ENCODE measurements around the gene RNF40. TPM values are rescaled to one million over a fixed set of nuclear protein-coding genes. Genes with fewer than 3 reads are reported as not detected.

RNF40 gene
- total RNA-seq, 1 donor = 88.3 TPM

- peaks cover 30% of the 10 kb centered on the region for H3K36me3 ChIP-seq (ENCODE audit: insufficient read depth, low read length)
- no peak for TF ChIP-seq CTCF (IDR thresholded peaks at IDR 0.05; ENCODE audit: extremely low read depth, low read depth, low read length)
- peak overlapping the region; percentile 100 for H3K4me2 ChIP-seq (ENCODE audit: insufficient read depth, low read length)
- H4K20me1 ChIP-seq (ENCODE audit: insufficient read depth, low read length) = peaks cover 20% of the 10 kb centered on the region
- no peaks in the 10 kb centered on the region for H3K9me3 ChIP-seq (ENCODE audit: low read depth, low read length)
- H3K4me3 ChIP-seq (ENCODE audit: insufficient read depth, low read length) = no peak overlapping the region
- peaks cover 30% of the 10 kb centered on the region for H3K79me2 ChIP-seq (ENCODE audit: insufficient read depth, low read length)
- no peak overlapping the region for H3K27ac ChIP-seq (ENCODE audit: low read depth, low read length)
- H3K4me1 ChIP-seq (ENCODE audit: insufficient read depth, low read length) = peaks cover 25% of the 10 kb centered on the region
- H2AFZ ChIP-seq (ENCODE audit: low read length) = no peak overlapping the region
- peak; percentile 14 for DNase-seq (ENCODE audit: insufficient read length, low spot score, missing footprints)
- no peaks in the 10 kb centered on the region for H3K27me3 ChIP-seq (ENCODE audit: insufficient read depth, low read length)
Measured at GRCh38 chr16:30760001-30760559, 2.0 kb upstream of the RNF40 start.

GRCh38 chr16:30760577-30761426, 1.3 kb upstream of the RNF40 start:
- DNase-seq (ENCODE audit: insufficient read length, low spot score, missing footprints) = peak; percentile 83
- H3K27me3 ChIP-seq (ENCODE audit: insufficient read depth, low read length) = no peaks in the 10 kb centered on the region
- H3K4me1 ChIP-seq (ENCODE audit: insufficient read depth, low read length) = peaks cover 25% of the 10 kb centered on the region
- no peaks in the 10 kb centered on the region for H3K9me3 ChIP-seq (ENCODE audit: low read depth, low read length)
- H3K27ac ChIP-seq (ENCODE audit: low read depth, low read length) = peak overlapping the region; percentile 91
- H3K4me2 ChIP-seq (ENCODE audit: insufficient read depth, low read length) = peak overlapping the region; percentile 100
- peaks cover 33% of the 10 kb centered on the region for H3K79me2 ChIP-seq (ENCODE audit: insufficient read depth, low read length)
- H2AFZ ChIP-seq (ENCODE audit: low read length) = peak overlapping the region; percentile 95
- peaks cover 20% of the 10 kb centered on the region for H4K20me1 ChIP-seq (ENCODE audit: insufficient read depth, low read length)
- peaks cover 37% of the 10 kb centered on the region for H3K36me3 ChIP-seq (ENCODE audit: insufficient read depth, low read length)
- TF ChIP-seq CTCF (IDR thresholded peaks at IDR 0.05; ENCODE audit: extremely low read depth, low read depth, low read length) = no peak
- H3K4me3 ChIP-seq (ENCODE audit: insufficient read depth, low read length) = peak overlapping the region; percentile 94

- Histone ChIP-seq H3K9me3 (ENCODE audit: low read depth, low read length) (no peaks in the 10 kb centered on the region), H3K27ac (ENCODE audit: low read depth, low read length) (peak overlapping the region; percentile 91), H3K27me3 (ENCODE audit: insufficient read depth, low read length) (no peaks in the 10 kb centered on the region), H3K36me3 (ENCODE audit: insufficient read depth, low read length) (peaks cover 39% of the 10 kb centered on the region), H3K4me2 (ENCODE audit: insufficient read depth, low read length) (peak overlapping the region; percentile 100), H3K4me3 (ENCODE audit: insufficient read depth, low read length) (peak overlapping the region; percentile 94), H3K79me2 (ENCODE audit: insufficient read depth, low read length) (peaks cover 33% of the 10 kb centered on the region), H3K4me1 (ENCODE audit: insufficient read depth, low read length) (peaks cover 25% of the 10 kb centered on the region), H2AFZ (ENCODE audit: low read length) (peak overlapping the region; percentile 95), H4K20me1 (ENCODE audit: insufficient read depth, low read length) (peaks cover 20% of the 10 kb centered on the region)
- DNase-seq (ENCODE audit: insufficient read length, low spot score, missing footprints) = peak; percentile 91
- TF ChIP-seq CTCF (IDR thresholded peaks at IDR 0.05; ENCODE audit: extremely low read depth, low read depth, low read length) = no peak
Measured at GRCh38 chr16:30761427-30761927, 645 bp upstream of the RNF40 start.
